ENCODE results near the gene ASCL1. TPM values are rescaled to one million over a fixed set of nuclear protein-coding genes. Genes with fewer than 3 reads are reported as not detected.

The ASCL1 gene
- total RNA-seq, 1 experiment from 2014 or later: not detected

- DNase-seq (ENCODE audit: extremely low read depth, low read depth): no peak
These were observed 16.1 kb downstream of the ASCL1 start for GRCh38 chr12:102973583-102973982.

- DNase-seq (ENCODE audit: extremely low read depth, low read depth): no peak
These were observed 19.3 kb downstream of the ASCL1 start for GRCh38 chr12:102976609-102977280.

GRCh38 chr12:102977945-102978706 lies 20.7 kb downstream of the ASCL1 start:
- DNase-seq (ENCODE audit: extremely low read depth, low read depth): no peak

GRCh38 chr12:102980350-102980749 lies 22.9 kb downstream of the ASCL1 start:
- DNase-seq (ENCODE audit: extremely low read depth, low read depth): no peak

GRCh38 chr12:102990419-102990818 lies 32.9 kb downstream of the ASCL1 start:
- no peak for DNase-seq (ENCODE audit: extremely low read depth, low read depth)

- DNase-seq (ENCODE audit: extremely low read depth, low read depth): no peak
These were observed 34.8 kb downstream of the ASCL1 start for GRCh38 chr12:102992297-102992696.

GRCh38 chr12:102992720-102993119 lies 35.2 kb downstream of the ASCL1 start:
- DNase-seq (ENCODE audit: extremely low read depth, low read depth): no peak

- no peak for DNase-seq (ENCODE audit: extremely low read depth, low read depth)
These were observed 36.1 kb downstream of the ASCL1 start for GRCh38 chr12:102993537-102993936.

- no peak for DNase-seq (ENCODE audit: extremely low read depth, low read depth)
These were observed 37.9 kb downstream of the ASCL1 start for GRCh38 chr12:102995372-102995771.

Other genes with a start within 250 kb of the ASCL1 start
- not detected in 2 replicates for gene PAH, start 40.4 kb upstream of the ASCL1 start, total RNA-seq (2014; rRNA removed; shearing (Covaris generic))